NCI-H82 treated with DMSO at 0.1 percent for 48 hours (cell line): ENCODE measurements around the gene ACO1.

Source experiments
- DNase-seq: peaks from one replicate; lab custom pipeline; 2025; ENCODE audit not compliant: unreplicated experiment; lab: John Stamatoyannopoulos, UW

Gene ACO1

GRCh38 chr9:32414856-32415255, 30.4 kb downstream of the ACO1 start:
- DNase-seq, result no peak

GRCh38 chr9:32419921-32420320, 35.5 kb downstream of the ACO1 start:
- no peak for DNase-seq

DNA sequence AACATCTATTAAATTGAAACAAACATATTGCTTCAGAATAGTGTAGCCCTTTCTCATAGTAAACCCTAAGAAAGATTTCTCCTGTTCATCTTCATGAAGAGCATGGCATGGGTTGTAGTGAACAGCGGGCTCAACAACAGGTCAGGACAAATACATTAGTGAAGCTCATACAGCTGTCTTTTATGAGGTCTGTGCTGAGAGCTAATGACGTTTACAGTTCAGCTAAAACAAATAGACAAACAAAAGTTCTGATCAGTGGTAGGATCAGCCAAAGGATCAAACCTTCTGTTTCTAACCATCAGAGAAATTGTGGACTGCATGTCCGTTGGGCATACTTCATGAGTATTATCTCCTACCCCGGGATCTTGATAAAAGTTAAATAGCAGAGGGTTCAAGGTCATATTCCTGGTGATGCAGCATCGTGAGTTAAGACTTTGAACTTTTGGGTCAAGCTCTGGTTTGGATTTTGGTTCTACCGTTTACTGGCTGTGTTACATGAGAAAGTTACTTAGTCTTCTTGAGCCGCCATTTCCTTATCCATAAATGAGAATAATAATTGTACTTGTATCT, 37.9 kb downstream of the ACO1 start:
- DNase-seq, result no peak

GRCh38 chr9:32423371-32423770, 38.9 kb downstream of the ACO1 start:
- DNase-seq, result no peak

GRCh38 chr9:32424616-32425015, 40.2 kb downstream of the ACO1 start:
- DNase-seq, result no peak

DNA sequence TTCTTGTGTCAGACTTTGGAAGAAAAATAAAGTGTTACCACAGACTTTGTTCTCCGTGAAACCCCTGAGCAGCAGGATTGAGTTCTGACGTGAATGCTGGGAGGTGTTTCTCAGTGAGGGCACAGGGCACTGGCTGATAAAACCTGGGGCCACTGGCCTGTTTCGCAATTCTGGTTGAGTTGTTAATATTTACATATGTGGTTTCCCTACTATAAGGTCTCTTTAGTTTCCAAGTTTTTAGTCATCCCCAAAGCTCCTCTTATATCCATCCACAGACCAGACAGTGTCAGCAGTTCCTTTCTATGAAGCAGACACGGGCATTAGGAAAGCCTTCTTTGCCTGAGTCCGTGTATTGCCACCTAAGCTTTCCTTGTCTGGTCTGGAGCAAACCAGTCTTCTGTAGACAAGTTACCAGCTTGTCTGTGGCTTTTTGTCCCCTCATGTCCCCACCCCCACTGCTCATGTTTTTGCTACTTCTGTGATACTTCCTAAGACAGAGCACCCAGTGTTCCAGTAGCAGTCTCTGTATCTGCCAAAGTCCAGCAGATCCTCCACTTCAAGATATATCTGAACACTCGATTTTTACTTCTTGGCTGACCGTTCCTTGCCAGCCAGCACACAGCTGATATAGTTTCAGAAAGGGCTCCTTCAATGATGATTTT, 42.0 kb downstream of the ACO1 start:
- DNase-seq, result no peak

DNA sequence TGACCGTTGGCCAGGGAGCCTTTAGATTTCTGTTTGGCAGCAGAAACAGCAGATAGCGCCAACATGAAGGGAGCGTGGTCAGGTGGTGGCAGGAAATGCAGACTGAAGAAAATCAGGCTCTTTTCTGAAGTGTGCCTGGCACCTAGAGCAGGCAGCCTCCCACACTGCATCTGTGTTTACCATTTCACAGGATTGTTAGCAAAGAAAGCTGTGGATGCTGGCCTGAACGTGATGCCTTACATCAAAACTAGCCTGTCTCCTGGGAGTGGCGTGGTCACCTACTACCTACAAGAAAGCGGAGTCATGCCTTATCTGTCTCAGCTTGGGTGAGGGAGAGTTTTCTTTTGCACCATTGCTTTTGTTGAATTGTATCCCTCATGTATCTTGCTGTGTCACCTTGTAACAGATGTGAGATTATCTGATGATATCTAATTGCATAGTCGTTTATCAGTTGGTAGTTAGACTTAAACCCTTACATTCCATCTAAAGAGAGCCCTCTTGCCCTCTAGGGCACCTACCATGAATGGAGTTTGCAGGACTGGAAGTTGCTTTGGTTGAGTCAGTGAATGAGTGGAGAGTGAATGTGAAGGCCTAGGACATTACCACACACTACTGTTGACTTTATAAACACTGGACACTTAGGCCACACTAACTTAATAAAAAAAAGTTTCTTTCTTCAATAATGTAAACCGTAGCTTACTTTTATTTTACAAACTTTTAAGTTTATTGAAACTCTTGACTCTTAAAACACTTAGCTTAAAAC, 42.8 kb downstream of the ACO1 start:
- no peak for DNase-seq

DNA sequence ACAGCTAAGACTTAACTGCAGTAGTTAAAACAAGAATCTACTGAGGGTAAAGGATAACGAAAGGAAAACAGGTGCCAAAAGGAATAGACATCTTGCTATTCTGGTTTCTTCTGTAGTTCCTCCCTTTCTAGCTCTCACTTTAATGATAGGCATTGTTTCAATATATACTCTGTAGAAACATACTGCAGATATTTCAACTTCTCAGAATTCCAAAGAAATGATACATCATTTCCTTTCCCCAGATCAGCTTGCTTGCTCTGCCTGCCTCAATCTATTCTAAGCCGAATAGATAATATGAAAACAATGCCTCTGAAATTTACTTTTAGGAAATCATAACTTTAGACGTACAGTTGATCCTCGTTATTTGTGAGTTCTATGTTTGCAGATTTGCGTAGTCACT, 46.3 kb downstream of the ACO1 start:
- no peak for DNase-seq

DNA sequence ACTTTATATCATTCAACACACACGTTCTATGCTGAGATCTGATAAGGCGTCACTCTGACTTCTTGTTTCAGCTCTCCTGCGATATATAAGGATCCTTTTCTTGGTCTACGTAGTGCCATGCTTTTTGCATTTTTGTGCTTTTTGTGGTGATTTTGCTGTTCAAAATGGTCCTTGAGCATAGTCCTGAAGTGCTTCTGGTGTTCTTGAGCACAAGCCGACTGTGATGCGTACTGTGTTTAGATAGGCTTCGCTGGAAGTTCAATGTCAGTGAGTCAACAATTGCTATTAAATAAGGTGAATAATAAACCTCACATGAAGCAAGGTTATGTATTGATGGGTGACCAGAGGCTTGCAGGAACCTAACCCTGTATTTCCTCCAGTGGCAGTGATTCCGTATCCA, 46.8 kb downstream of the ACO1 start:
- DNase-seq, result no peak

DNA sequence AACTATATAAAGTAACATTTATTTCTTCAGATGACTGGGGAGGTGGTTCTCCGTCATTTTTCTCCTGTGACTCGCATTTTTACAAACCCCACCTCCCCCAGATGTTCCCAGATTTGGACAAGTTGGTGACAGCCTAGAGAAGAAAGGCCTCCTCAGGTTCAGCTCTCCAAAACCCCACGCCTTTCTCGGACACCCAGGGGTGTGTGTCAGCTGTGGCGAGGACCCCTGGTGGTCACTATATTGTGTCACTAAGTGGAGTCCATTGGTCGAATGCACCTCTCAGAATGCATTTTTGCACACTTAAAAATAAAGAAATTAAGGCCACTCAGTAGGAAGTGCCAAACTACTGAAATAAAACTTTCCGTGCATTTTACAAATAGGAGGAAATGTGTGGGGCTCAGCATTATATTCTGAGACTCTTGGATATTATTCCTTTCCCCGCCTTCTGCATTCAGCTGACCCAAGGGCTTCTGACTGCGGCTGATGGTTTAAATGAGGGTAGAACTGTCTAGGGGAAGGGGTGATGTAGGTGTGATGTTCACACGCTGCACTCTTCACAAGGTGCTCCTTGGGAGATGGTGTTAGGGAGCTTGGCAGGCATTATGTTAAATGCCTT, 47.6 kb downstream of the ACO1 start:
- DNase-seq, result no peak

DNA sequence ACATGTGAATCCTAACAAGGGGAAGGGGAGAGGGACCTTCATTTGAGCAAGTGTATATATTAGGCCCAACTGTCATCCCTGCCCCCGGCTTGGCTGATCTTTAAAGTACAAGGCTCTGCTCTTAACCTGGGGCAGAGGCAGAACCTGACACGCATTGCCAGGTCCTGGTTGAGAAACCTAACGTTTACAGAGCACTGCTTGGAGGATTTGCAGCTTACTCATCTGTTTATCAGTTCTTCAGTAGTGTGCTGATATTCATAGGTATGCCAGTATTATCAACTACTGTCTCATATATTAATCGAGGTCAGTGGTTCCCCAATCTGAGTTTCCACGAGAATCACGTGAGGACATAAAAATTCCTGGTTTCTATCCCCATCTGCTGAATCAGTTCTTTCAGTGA, 50.4 kb downstream of the ACO1 start:
- no peak for DNase-seq

GRCh38 chr9:32441678-32442077, 57.2 kb downstream of the ACO1 start:
- no peak for DNase-seq

DNA sequence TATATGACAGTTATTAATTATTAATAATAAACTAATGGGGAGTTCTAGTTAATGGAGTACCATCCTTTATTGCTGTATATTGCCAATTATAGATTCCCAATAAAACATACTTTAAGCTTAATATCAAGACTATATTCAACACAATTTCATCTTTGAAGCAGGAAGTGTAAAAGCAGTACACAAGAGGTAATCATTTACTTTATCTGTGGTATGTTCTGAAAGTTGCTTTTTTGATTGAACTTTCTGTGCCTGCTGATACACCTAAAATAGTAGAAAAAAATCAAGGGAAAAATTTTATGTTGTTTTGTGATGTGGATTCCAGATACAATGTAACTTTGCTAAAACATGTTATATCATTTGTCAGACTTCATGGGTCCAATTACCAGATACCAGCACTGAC, 58.0 kb downstream of the ACO1 start:
- no peak for DNase-seq

- DNase-seq, result no peak
Observed at GRCh38 chr9:32449969-32450368, 65.5 kb downstream of the ACO1 start.

GRCh38 chr9:32454280-32454679, 69.8 kb downstream of the ACO1 start:
- DNase-seq, result no peak

DNA sequence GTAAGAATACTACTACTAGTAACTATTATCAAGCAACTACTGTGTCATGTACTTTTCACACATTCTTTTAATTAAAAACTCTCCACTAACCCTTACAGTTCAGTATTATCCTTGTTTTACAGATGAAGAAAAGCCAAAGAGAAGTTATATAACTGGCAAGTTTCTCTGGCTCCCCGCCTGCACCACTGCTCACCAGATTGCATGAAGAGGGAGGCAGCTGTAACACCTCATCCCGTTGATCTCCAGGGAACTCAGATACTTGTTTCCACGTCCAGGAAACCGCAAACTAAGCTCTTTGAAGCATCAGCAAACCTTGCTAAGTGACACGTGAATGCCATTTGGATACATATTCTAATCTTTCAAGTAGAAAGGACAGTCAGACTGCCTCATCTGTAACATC, 71.3 kb downstream of the ACO1 start:
- no peak for DNase-seq

GRCh38 chr9:32456564-32456963, 72.1 kb downstream of the ACO1 start:
- DNase-seq, result no peak

DNA sequence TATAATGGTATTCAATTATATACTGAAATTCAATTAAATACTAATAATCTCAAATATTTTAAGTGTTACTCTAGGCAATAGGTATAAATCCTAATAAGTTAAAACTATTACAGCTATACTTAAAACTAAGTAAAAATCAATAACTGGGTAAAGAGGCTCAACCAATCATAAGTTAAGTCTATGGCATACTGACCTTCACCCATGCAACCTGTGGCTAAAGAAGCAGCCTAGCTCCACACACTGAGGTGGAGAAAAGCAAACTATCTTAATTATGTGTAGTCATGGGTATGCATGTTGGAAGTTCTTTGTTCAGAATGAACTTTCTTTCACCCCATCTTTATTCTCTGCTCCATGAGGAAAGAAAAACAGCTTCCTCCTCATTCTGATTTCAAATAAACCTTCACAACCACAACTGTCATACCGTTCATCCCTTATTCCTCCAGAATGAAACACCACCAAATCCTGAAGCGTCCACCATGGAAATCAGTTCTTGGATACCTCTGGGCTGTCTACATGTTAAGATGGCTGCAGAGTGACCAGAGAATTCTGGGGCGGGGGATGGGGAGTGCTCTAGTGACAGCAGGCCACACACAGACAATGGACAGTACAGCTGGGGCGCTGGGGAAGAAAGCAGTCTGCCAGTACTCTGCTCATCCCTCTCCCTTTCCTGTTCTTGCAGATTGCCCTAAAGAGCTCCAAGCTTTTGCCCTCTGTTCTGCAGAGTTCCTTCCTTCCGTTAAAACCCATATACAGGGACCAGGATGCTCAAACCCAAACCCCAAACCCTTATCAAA, 79.3 kb downstream of the ACO1 start:
- no peak for DNase-seq

GRCh38 chr9:32468740-32469139, 84.3 kb downstream of the ACO1 start:
- no peak for DNase-seq

GRCh38 chr9:32472344-32472743, 87.9 kb downstream of the ACO1 start:
- no peak for DNase-seq

DNA sequence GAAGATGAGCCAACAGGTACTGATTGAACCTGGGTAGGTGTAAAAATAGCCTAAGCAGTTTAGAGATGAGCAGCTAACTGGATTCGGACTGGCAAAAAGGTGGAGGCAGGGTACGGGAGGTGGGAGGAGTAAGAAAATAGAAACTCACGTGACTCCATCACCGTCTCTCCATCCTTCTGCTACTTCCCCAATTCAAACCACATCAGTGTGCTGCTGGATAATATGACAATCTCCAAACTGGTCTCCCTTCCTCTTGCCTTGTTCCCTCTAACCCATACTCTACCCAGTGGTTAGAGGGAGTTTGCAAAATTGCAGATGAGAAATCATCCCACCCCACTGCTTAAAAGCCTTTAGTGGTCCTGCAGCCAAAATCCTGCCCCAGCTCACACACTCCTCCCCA, 98.9 kb downstream of the ACO1 start:
- no peak for DNase-seq
